HepG2 (cell line): ENCODE results near the gene BMI1. TPM values are rescaled to one million over a fixed set of nuclear protein-coding genes. Genes with fewer than 3 reads are reported as not detected.
A peak's percentile ranks its signal among the peaks of the same experiment; 100 is the strongest.

Source experiments
- CBX1 ChIP-seq: IDR thresholded peaks from one replicate; pipeline ENCODE4 v1.6.1; 2016; ENCODE audit warnings: antibody characterized with exemption, low read depth
- HIVEP1 ChIP-seq: sonication (generic); formaldehyde crosslinking; IDR thresholded peaks from 2 replicates; pipeline ENCODE4 v1.4.0; 2020; ENCODE audit warnings: mild to moderate bottlenecking, missing genetic modification reagents
- IRX3 ChIP-seq: sonication (generic); formaldehyde crosslinking; IDR thresholded peaks from 2 replicates; pipeline ENCODE4 v1.8.1; 2023; ENCODE audit warnings: mild to moderate bottlenecking, low read depth, missing genetic modification reagents, borderline replicate concordance
- MAFF ChIP-seq: IDR thresholded peaks from 2 replicates; pipeline ENCODE4 v1.6.1; 2011; ENCODE audit warnings: low read depth, low read length, improper control_type of control experiment
- MAFK ChIP-seq, 2 experiments: IDR thresholded peaks in 1 of 2; conservative IDR thresholded peaks in 1 of 2; 2 replicates each; pipeline ENCODE4 v1.6.1; 2011; ENCODE audit warnings: improper control_type of control experiment in 2 of 2, low read length in 2 of 2
- NR2F6 ChIP-seq, 2 experiments: IDR thresholded peaks; 2 replicates each; pipeline ENCODE4 v1.6.1; 2016; ENCODE audit warnings: antibody characterized with exemption in 1 of 2, mild to moderate bottlenecking in 1 of 2
- SNAI1 ChIP-seq: sonication (generic); formaldehyde crosslinking; IDR thresholded peaks from 2 replicates; pipeline ENCODE4 v1.5.0; 2020; ENCODE audit warnings: mild to moderate bottlenecking, missing genetic modification reagents, borderline replicate concordance
- polyA plus RNA-seq, 8 experiments: library from polyadenylated mRNA; depleted of rRNA in 3 of 8; stranded (reverse) in 7 of 8; unstranded in 1 of 8; fragments of >200 nt; fragmentation: Illumina TruSeq in 4 of 8; extraction: Trizol in 4 of 8; gene quantifications; 2 replicates each; pipeline versions ENCODE4 v1.2.1 to v1.2.3, GENCODE V29; 2011 to 2016; ENCODE audit warnings: low read depth in 4 of 8, missing spikeins in 1 of 8, mixed read lengths in 1 of 8; ENCODE audit not compliant: insufficient read depth in 1 of 8
- total RNA-seq, 5 experiments: library from RNA; depleted of rRNA; stranded (reverse); fragments of >200 nt; fragmentation: Illumina TruSeq; extraction: Trizol; gene quantifications; 2 replicates each; pipeline ENCODE4 v1.2.3, GENCODE V29; 2016; ENCODE audit warnings: low read depth in 1 of 5
- TF ChIP-seq, protein P1 (sequence below): sonication (generic); formaldehyde crosslinking; IDR thresholded peaks from 2 replicates; pipeline ENCODE4 v1.5.0; 2020; ENCODE audit warnings: mild to moderate bottlenecking, missing genetic modification reagents, borderline replicate concordance
- TF ChIP-seq, protein P2 (sequence below): IDR thresholded peaks from 2 replicates; pipeline ENCODE4 v1.6.1; 2016; ENCODE audit warnings: low read depth, control low read depth

BMI1 gene
- total and polyA plus RNA-seq, 2 of the 13 experiments (the other 11 are each of a cell fraction or from before 2014, with no cell fraction given) = 30.5 to 44.0 TPM

GRCh38 chr10:22364407-22365140 lies 43.7 kb downstream of the BMI1 start (continued):
- TF ChIP-seq, protein P1, sequence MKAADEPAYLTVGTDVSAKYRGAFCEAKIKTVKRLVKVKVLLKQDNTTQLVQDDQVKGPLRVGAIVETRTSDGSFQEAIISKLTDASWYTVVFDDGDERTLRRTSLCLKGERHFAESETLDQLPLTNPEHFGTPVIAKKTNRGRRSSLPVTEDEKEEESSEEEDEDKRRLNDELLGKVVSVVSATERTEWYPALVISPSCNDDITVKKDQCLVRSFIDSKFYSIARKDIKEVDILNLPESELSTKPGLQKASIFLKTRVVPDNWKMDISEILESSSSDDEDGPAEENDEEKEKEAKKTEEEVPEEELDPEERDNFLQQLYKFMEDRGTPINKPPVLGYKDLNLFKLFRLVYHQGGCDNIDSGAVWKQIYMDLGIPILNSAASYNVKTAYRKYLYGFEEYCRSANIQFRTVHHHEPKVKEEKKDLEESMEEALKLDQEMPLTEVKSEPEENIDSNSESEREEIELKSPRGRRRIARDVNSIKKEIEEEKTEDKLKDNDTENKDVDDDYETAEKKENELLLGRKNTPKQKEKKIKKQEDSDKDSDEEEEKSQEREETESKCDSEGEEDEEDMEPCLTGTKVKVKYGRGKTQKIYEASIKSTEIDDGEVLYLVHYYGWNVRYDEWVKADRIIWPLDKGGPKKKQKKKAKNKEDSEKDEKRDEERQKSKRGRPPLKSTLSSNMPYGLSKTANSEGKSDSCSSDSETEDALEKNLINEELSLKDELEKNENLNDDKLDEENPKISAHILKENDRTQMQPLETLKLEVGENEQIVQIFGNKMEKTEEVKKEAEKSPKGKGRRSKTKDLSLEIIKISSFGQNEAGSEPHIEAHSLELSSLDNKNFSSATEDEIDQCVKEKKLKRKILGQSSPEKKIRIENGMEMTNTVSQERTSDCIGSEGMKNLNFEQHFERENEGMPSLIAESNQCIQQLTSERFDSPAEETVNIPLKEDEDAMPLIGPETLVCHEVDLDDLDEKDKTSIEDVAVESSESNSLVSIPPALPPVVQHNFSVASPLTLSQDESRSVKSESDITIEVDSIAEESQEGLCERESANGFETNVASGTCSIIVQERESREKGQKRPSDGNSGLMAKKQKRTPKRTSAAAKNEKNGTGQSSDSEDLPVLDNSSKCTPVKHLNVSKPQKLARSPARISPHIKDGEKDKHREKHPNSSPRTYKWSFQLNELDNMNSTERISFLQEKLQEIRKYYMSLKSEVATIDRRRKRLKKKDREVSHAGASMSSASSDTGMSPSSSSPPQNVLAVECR = no peak
- TF ChIP-seq, protein P2, sequence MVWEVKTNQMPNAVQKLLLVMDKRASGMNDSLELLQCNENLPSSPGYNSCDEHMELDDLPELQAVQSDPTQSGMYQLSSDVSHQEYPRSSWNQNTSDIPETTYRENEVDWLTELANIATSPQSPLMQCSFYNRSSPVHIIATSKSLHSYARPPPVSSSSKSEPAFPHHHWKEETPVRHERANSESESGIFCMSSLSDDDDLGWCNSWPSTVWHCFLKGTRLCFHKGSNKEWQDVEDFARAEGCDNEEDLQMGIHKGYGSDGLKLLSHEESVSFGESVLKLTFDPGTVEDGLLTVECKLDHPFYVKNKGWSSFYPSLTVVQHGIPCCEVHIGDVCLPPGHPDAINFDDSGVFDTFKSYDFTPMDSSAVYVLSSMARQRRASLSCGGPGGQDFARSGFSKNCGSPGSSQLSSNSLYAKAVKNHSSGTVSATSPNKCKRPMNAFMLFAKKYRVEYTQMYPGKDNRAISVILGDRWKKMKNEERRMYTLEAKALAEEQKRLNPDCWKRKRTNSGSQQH = no peak
- TF ChIP-seq SNAI1 (CRISPR knock-in tag) (no peak), MAFF (peak; percentile 48; the same call in 1 of the 2 replicates), NR2F6 (IDR thresholded peaks at IDR 0.05) (no peak), NR2F6 (CRISPR knock-in tag; IDR thresholded peaks at IDR 0.05) (no peak), MAFK (conservative IDR thresholded peaks at IDR 0.05 in 1 of 2, IDR thresholded peaks at IDR 0.05 in 1 of 2; ENCODE audit: low read length in 2 of 2) (peak; percentile 1 to 59; a peak in 2 of 4 replicates), HIVEP1 (CRISPR knock-in tag) (no peak), CBX1 (no peak), IRX3 (CRISPR knock-in tag) (no peak)
